ENCODE results near the gene ATP5IF1. TPM values are rescaled to one million over a fixed set of nuclear protein-coding genes. Genes with fewer than 3 reads are reported as not detected.

ATP5IF1 gene
- total RNA-seq, 4 donors from 2014 or later, result 131 to 503 (median 344) TPM

DNA sequence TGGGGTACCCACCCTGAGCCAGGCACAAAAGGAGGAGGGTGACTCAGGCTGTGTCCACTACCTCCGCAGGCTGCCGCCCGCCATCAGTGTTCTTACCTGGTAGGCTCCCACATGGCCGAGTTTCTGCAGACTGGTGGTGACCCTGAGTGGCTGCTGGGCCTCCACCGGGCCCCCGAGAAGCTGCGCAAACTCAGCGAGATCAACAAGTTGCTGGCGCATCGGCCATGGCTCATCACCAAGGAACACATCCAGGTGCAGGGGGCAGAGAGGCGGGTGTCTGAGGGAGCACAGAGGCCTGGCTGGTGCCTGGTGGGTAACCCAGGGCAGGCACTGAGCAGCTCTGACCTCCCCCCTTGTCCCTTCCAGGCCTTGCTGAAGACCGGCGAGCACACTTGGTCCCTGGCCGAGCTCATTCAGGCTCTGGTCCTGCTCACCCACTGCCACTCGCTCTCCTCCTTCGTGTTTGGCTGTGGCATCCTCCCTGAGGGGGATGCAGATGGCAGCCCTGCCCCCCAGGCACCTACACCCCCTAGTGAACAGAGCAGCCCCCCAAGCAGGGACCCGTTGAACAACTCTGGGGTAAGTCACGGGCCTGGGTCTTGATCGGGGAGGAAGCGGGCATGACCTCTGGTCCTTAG is 36.4 kb downstream of the ATP5IF1 start:
- Histone ChIP-seq H3K9me3 (no peaks in the 10 kb centered on the region), H3K27ac (no peak overlapping the region), H3K27me3 (no peaks in the 10 kb centered on the region), H3K4me1 (no peaks in the 10 kb centered on the region), H3K4me3 (no peak overlapping the region), H3K36me3 (peaks cover 0 to 29% (median 14%) of the 10 kb centered on the region in 4 donors)
- TF ChIP-seq EP300 (IDR thresholded peaks at IDR 0.05; ENCODE audit: low read depth) (no peak), POLR2AphosphoS5 (IDR thresholded peaks at IDR 0.05) (no peak), POLR2A (IDR thresholded peaks at IDR 0.05) (no peak)
- TF ChIP-seq, protein P1, sequence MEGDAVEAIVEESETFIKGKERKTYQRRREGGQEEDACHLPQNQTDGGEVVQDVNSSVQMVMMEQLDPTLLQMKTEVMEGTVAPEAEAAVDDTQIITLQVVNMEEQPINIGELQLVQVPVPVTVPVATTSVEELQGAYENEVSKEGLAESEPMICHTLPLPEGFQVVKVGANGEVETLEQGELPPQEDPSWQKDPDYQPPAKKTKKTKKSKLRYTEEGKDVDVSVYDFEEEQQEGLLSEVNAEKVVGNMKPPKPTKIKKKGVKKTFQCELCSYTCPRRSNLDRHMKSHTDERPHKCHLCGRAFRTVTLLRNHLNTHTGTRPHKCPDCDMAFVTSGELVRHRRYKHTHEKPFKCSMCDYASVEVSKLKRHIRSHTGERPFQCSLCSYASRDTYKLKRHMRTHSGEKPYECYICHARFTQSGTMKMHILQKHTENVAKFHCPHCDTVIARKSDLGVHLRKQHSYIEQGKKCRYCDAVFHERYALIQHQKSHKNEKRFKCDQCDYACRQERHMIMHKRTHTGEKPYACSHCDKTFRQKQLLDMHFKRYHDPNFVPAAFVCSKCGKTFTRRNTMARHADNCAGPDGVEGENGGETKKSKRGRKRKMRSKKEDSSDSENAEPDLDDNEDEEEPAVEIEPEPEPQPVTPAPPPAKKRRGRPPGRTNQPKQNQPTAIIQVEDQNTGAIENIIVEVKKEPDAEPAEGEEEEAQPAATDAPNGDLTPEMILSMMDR (IDR thresholded peaks at IDR 0.05), result no peak
- in situ Hi-C loops (cut with MboI; ENCODE audit: low pct_ligation_motif_present in 1 of 4, low pct_unique_long_range_greater_than_20kb in 1 of 4, low sequenced_read_pairs in 3 of 4), result no loop called here
- intact Hi-C loops (cut with DNase I; ENCODE audit: low total_unique reads), result no loop called here
- no peak for DNase-seq
- WGBS, 2 donors (ENCODE audit: low coverage in 1 of 2), result 94 to 100% methylated on average over 2 to 20 of the region's 20 CpGs

DNA sequence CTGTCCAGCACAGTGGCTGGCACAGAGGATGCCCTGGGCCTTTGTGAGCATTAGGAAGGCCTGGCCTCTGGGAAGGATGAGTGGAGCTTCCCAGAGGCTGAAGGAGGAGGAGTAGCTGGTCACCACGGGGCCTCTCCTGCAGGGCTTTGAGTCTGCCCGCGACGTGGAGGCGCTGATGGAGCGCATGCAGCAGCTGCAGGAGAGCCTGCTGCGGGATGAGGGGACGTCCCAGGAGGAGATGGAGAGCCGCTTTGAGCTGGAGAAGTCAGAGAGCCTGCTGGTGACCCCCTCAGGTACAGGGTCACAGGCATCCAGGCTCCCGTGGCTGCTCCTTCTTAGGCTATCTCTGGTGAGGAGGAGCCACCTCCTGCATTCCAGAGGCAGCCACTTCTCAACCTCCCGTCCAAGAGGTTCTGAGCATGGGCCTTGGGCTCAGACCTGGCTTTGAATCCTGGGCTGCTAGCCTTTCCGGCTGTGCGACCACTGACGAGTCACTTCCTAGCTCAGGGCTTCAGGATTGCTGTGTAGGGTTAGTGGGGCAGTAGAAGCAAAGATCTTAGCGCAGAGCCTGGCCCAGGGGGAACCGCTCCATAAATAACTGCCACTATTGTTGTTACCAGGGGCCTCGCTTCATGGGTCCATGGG is 37.4 kb downstream of the ATP5IF1 start:
- TF ChIP-seq POLR2AphosphoS5 (IDR thresholded peaks at IDR 0.05) (no peak), POLR2A (IDR thresholded peaks at IDR 0.05) (no peak), EP300 (IDR thresholded peaks at IDR 0.05; ENCODE audit: low read depth) (no peak)
- TF ChIP-seq, protein P1 (IDR thresholded peaks at IDR 0.05), result no peak
- WGBS, 2 donors (ENCODE audit: low coverage in 1 of 2), result 88% methylated on average over 17 of the region's 17 CpGs; no CpG with 5 or more reads in 1 of the 2 donors
- intact Hi-C loops (cut with DNase I; ENCODE audit: low total_unique reads), result no loop called here

DNA sequence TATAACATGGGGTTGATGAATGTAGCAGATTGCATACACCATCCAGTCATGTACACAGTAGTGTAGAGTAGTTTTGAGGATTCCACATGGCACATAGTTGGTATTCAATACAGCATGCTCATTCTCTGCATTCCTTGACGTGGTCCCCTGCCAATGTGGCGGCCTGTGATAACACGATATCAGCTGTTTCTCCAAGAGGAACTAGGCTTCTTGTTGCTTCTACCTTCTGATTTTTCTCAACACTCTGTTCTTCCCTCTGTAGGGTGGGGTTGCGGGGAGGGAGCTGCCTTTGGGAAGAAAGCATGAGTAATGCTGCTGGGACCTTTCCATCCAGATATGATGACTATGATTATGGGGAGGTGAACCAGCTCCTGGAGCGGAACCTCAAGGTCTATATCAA is 42.8 kb downstream of the ATP5IF1 start:
- intact Hi-C loops (cut with DNase I; ENCODE audit: low total_unique reads) (no loop called here), in situ Hi-C loops (cut with MboI; ENCODE audit: low pct_ligation_motif_present in 1 of 4, low pct_unique_long_range_greater_than_20kb in 1 of 4, low sequenced_read_pairs in 3 of 4) (no loop called here)
- DNase-seq, result no peak

More for the DNA sequence above, 37.4 kb downstream of the ATP5IF1 start:
- Histone ChIP-seq H3K4me3 (no peak overlapping the region), H3K36me3 (peaks cover 0 to 39% (median 19%) of the 10 kb centered on the region in 4 donors), H3K27ac (no peak overlapping the region), H3K27me3 (no peaks in the 10 kb centered on the region), H3K9me3 (no peaks in the 10 kb centered on the region), H3K4me1 (no peaks in the 10 kb centered on the region)
- DNase-seq, result no peak
- in situ Hi-C loops (cut with MboI; ENCODE audit: low pct_ligation_motif_present in 1 of 4, low pct_unique_long_range_greater_than_20kb in 1 of 4, low sequenced_read_pairs in 3 of 4), result no loop called here

DNA sequence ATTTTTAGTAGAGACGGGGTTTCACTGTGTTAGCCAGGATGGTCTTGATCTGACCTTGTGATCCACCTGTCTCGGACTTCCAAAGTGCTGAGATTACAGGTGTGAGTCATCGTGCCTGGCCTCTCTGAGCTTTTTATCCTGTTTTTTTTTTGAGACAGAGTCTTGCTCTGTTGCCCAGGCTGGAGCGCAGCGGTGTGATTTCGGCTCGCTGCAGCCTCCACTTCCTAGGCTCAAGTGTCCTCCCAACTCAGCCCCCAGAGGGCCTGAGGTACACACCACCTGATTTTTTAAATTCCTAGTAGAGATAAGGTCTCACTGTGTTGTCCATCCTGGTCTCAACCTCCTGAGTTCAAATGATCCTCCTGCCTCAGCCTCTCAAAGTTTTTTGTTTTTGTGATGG is 43.8 kb downstream of the ATP5IF1 start:
- no peak for TF ChIP-seq POLR2AphosphoS5 (IDR thresholded peaks at IDR 0.05)
- TF ChIP-seq POLR2A (IDR thresholded peaks at IDR 0.05), result no peak
- TF ChIP-seq EP300 (IDR thresholded peaks at IDR 0.05; ENCODE audit: low read depth), result no peak
- TF ChIP-seq, protein P1 (IDR thresholded peaks at IDR 0.05), result no peak
- peaks cover 0 to 41% (median 19%) of the 10 kb centered on the region in 4 donors for H3K36me3 ChIP-seq
- H3K27ac ChIP-seq, result peak overlapping the region in 3 of 4 donors; percentile 63 to 74 (median 68)
- peaks cover 0 to 26% (median 19%) of the 10 kb centered on the region in 4 donors for H3K4me1 ChIP-seq
- no peaks in the 10 kb centered on the region for H3K27me3 ChIP-seq
- no peak overlapping the region for H3K4me3 ChIP-seq
- WGBS, 2 donors (ENCODE audit: low coverage in 1 of 2), result 98 to 100% methylated on average over 7 of the region's 7 CpGs
- no peaks in the 10 kb centered on the region for H3K9me3 ChIP-seq
- no peak for DNase-seq
- in situ Hi-C loops (cut with MboI; ENCODE audit: low pct_ligation_motif_present in 1 of 4, low pct_unique_long_range_greater_than_20kb in 1 of 4, low sequenced_read_pairs in 3 of 4), result no loop called here
- intact Hi-C loops (cut with DNase I; ENCODE audit: low total_unique reads), result no loop called here

More for the DNA sequence above, 42.8 kb downstream of the ATP5IF1 start:
- H3K27me3 ChIP-seq, result no peaks in the 10 kb centered on the region
- peaks cover 0 to 50% (median 24%) of the 10 kb centered on the region in 4 donors for H3K36me3 ChIP-seq
- 95 to 100% methylated on average over 3 to 5 of the region's 5 CpGs for WGBS, 2 donors (ENCODE audit: low coverage in 1 of 2)
- no peaks in the 10 kb centered on the region for H3K9me3 ChIP-seq
- H3K4me3 ChIP-seq, result no peak overlapping the region
- H3K4me1 ChIP-seq, result peaks cover 0 to 26% (median 19%) of the 10 kb centered on the region in 4 donors
- H3K27ac ChIP-seq, result no peak overlapping the region
- no peak for TF ChIP-seq EP300 (IDR thresholded peaks at IDR 0.05; ENCODE audit: low read depth)
- TF ChIP-seq, protein P1 (IDR thresholded peaks at IDR 0.05), result no peak

Measured in transverse colon (tissue), 4 donors.